ENCODE measurements around the gene THOC6. TPM values are rescaled to one million over a fixed set of nuclear protein-coding genes. Genes with fewer than 3 reads are reported as not detected.
A peak's percentile ranks its signal among the peaks of the same experiment; 100 is the strongest.

Gene THOC6
- total RNA-seq, 4 donors from 2014 or later: 10.1 to 42.8 (median 17.6) TPM

DNA sequence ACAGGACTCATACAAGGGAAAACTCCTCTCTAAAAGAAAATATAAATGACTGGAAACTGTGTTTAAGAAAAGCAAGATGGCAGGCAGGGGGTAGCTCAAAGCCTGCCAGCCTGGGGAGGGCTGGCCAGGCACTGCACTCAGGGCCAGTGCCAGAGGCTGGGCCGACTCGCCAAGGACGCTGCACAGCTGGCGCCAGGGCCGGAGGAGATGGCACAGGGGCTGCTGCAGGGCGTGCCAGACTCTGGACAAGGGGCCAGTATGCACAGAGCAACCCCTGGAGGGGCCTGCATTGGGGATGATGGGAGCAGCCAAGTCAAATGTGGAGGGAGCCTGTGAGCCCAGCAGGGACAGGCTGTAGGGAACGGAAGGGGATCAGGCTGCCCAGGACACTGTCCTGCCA, 47.6 kb upstream of the THOC6 start:
- Histone ChIP-seq H3K4me1 (peaks cover 4 to 24% (median 18%) of the 10 kb centered on the region in 4 donors), H3K27ac (no peak overlapping the region), H3K4me3 (no peak overlapping the region), H3K9me3 (no peaks in the 10 kb centered on the region), H3K36me3 (no peaks in the 10 kb centered on the region), H3K27me3 (peaks cover 8% of the 10 kb centered on the region)
- in situ Hi-C loops (cut with MboI; ENCODE audit: low pct_ligation_motif_present in 1 of 4, low pct_unique_long_range_greater_than_20kb in 1 of 4, low sequenced_read_pairs in 3 of 4) (no loop called here), intact Hi-C loops (cut with DNase I; ENCODE audit: low total_unique reads) (no loop called here)
- TF ChIP-seq EP300 (IDR thresholded peaks at IDR 0.05; ENCODE audit: low read depth): no peak
- no peak for TF ChIP-seq POLR2AphosphoS5 (IDR thresholded peaks at IDR 0.05)
- no peak for TF ChIP-seq POLR2A (IDR thresholded peaks at IDR 0.05)
- TF ChIP-seq, protein P1, sequence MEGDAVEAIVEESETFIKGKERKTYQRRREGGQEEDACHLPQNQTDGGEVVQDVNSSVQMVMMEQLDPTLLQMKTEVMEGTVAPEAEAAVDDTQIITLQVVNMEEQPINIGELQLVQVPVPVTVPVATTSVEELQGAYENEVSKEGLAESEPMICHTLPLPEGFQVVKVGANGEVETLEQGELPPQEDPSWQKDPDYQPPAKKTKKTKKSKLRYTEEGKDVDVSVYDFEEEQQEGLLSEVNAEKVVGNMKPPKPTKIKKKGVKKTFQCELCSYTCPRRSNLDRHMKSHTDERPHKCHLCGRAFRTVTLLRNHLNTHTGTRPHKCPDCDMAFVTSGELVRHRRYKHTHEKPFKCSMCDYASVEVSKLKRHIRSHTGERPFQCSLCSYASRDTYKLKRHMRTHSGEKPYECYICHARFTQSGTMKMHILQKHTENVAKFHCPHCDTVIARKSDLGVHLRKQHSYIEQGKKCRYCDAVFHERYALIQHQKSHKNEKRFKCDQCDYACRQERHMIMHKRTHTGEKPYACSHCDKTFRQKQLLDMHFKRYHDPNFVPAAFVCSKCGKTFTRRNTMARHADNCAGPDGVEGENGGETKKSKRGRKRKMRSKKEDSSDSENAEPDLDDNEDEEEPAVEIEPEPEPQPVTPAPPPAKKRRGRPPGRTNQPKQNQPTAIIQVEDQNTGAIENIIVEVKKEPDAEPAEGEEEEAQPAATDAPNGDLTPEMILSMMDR (IDR thresholded peaks at IDR 0.05): no peak
- WGBS, 2 donors (ENCODE audit: low coverage in 1 of 2): 84% methylated on average over 7 of the region's 7 CpGs; no CpG with 5 or more reads in 1 of the 2 donors
- no peak for DNase-seq

DNA sequence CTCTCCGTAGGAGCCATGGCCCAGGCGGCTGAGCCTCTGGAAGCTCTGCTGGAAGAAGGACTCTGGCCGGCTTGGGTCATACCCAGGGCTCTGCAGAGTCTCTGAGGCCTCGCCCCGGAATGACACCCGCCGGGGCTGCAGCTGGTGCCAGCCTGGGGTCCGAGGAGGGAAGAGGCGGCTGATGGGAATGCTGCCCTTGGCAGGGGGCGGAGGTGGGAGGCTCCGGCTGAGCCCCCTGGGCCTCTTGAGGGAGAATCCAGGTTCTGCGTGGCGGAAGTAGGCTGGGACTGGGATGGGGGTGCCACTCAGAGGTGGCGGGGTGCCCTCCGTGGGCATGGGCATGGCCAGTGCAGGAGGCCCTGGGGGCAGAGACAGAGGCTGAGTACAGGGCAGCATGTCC, 47.2 kb upstream of the THOC6 start:
- 78% methylated on average over 15 of the region's 15 CpGs; no CpG with 5 or more reads in 1 of the 2 donors for WGBS, 2 donors (ENCODE audit: low coverage in 1 of 2)
- Histone ChIP-seq H3K36me3 (no peaks in the 10 kb centered on the region), H3K9me3 (no peaks in the 10 kb centered on the region), H3K4me3 (no peak overlapping the region), H3K27me3 (peaks cover 8% of the 10 kb centered on the region), H3K27ac (no peak overlapping the region), H3K4me1 (peaks cover 4 to 26% (median 20%) of the 10 kb centered on the region in 4 donors)
- intact Hi-C loops (cut with DNase I; ENCODE audit: low total_unique reads) (no loop called here), in situ Hi-C loops (cut with MboI; ENCODE audit: low pct_ligation_motif_present in 1 of 4, low pct_unique_long_range_greater_than_20kb in 1 of 4, low sequenced_read_pairs in 3 of 4) (no loop called here)
- TF ChIP-seq POLR2A (IDR thresholded peaks at IDR 0.05) (no peak), POLR2AphosphoS5 (IDR thresholded peaks at IDR 0.05) (no peak), EP300 (IDR thresholded peaks at IDR 0.05; ENCODE audit: low read depth) (no peak)
- TF ChIP-seq, protein P1 (IDR thresholded peaks at IDR 0.05): no peak
- no peak for DNase-seq

DNA sequence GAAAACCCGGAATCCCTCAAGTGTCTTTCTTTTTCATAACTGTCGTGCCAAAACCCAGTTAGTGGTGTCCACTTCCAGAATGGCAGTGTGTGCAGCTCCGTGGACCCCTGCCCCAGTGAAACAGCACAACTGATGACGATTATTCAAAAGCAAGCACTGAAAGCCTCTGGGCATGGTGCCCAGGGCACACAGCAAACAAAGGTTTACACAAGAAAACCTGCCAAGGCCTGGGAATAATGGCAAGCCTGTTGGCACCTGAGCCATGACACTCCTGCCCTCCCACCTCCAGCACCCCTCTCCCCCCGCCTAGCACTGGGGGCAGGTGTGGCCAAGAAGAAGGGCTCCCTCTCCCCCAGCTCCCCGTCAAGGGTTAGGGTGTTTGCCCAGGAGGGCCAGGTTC, 46.4 kb upstream of the THOC6 start:
- H3K9me3 ChIP-seq: no peaks in the 10 kb centered on the region
- in situ Hi-C loops (cut with MboI; ENCODE audit: low pct_ligation_motif_present in 1 of 4, low pct_unique_long_range_greater_than_20kb in 1 of 4, low sequenced_read_pairs in 3 of 4): no loop called here
- 46% methylated on average over 6 of the region's 6 CpGs; no CpG with 5 or more reads in 1 of the 2 donors for WGBS, 2 donors (ENCODE audit: low coverage in 1 of 2)
- no peaks in the 10 kb centered on the region for H3K36me3 ChIP-seq
- no peak overlapping the region for H3K27ac ChIP-seq
- DNase-seq: peak; percentile 52
- H3K4me3 ChIP-seq: no peak overlapping the region
- intact Hi-C loops (cut with DNase I; ENCODE audit: low total_unique reads): no loop called here
- TF ChIP-seq POLR2A (IDR thresholded peaks at IDR 0.05) (no peak), POLR2AphosphoS5 (IDR thresholded peaks at IDR 0.05) (no peak), EP300 (IDR thresholded peaks at IDR 0.05; ENCODE audit: low read depth) (no peak)
- TF ChIP-seq, protein P1 (IDR thresholded peaks at IDR 0.05): no peak
- peaks cover 4 to 26% (median 20%) of the 10 kb centered on the region in 4 donors for H3K4me1 ChIP-seq
- peaks cover 8% of the 10 kb centered on the region for H3K27me3 ChIP-seq

DNA sequence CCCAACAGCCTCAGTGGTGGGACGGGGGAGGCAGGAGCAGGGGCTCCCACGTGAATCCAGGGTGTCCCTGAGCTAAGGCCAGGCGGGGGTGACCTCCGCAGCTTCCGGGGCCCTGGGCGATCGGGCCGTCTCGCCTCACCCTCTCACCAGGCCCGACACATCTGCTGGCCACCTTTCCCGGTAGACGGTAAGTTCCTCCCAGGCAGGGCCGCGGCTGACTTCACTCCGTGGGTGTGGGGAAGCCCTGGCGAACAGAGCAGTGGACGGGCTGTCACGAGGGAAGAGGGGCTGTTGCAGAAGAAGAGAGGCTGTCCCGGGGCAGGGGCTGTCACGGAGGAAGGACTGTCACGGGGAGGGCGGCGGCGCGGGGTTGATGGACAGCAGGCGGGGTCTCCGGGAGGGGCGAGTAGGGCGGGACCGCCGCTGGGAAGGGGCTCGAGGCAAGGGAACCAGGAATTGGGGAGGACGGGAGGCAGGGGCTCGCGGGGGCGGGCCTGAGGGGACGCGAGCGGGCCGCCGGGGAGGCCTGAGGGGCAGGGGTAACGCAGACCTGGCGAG, 44.1 kb upstream of the THOC6 start:
- Histone ChIP-seq H3K36me3 (no peaks in the 10 kb centered on the region), H3K9me3 (no peaks in the 10 kb centered on the region), H3K4me1 (peaks cover 4 to 36% (median 26%) of the 10 kb centered on the region in 4 donors), H3K27me3 (peaks cover 8% of the 10 kb centered on the region), H3K27ac (peak overlapping the region in 3 of 4 donors; percentile 87 to 95 (median 90)), H3K4me3 (peak overlapping the region; percentile 29 to 75 (median 68))
- TF ChIP-seq, protein P1 (IDR thresholded peaks at IDR 0.05): no peak
- TF ChIP-seq POLR2A (IDR thresholded peaks at IDR 0.05) (no peak), EP300 (IDR thresholded peaks at IDR 0.05; ENCODE audit: low read depth) (no peak), POLR2AphosphoS5 (IDR thresholded peaks at IDR 0.05) (no peak)
- DNase-seq: no peak
- in situ Hi-C loops (cut with MboI; ENCODE audit: low pct_ligation_motif_present in 1 of 4, low pct_unique_long_range_greater_than_20kb in 1 of 4, low sequenced_read_pairs in 3 of 4): no loop called here
- 3% methylated on average over 30 of the region's 43 CpGs; no CpG with 5 or more reads in 1 of the 2 donors for WGBS, 2 donors (ENCODE audit: low coverage in 1 of 2)
- intact Hi-C loops (cut with DNase I; ENCODE audit: low total_unique reads): loop anchor here (5.0 kb wide), 1 partner anchor 712 kb away; the partner anchor contains the start of gene RNPS1

All from transverse colon (tissue), 4 donors.